Hepatocyte (in vitro differentiated cells): ENCODE measurements around the gene UPK2. TPM values are rescaled to one million over a fixed set of nuclear protein-coding genes. Genes with fewer than 3 reads are reported as not detected.

Experiments used
- DNase-seq: peaks from one replicate; pipeline ENCODE4 v3.0.0-alpha.2; 2016; ENCODE audit warnings: low spot score
- H2AFZ ChIP-seq: fragments of 200-600 bp; sonication (generic); 2 replicates; pipeline ENCODE4 v1.6.0; 2016; ENCODE audit warnings: antibody characterized with exemption, mild to moderate bottlenecking
- H3K27ac ChIP-seq: fragments of 200-600 bp; sonication (generic); 2 replicates; pipeline ENCODE4 v1.5.1; 2016; ENCODE audit warnings: mild to moderate bottlenecking
- H3K27me3 ChIP-seq: fragments of 200-600 bp; sonication (generic); 2 replicates; pipeline ENCODE4 v1.6.1; 2016
- H3K36me3 ChIP-seq: fragments of 200-600 bp; sonication (generic); replicated peaks from 2 replicates; pipeline ENCODE4 v1.5.1; 2016; ENCODE audit warnings: low read depth; ENCODE audit not compliant: insufficient read depth
- H3K4me1 ChIP-seq: fragments of 200-600 bp; sonication (generic); 2 replicates; pipeline ENCODE4 v1.5.1; 2016; ENCODE audit warnings: mild to moderate bottlenecking, moderate library complexity; ENCODE audit not compliant: insufficient read depth
- H3K4me2 ChIP-seq: fragments of 200-600 bp; sonication (generic); 2 replicates; pipeline ENCODE4 v1.6.0; 2016
- H3K4me3 ChIP-seq: fragments of 200-600 bp; sonication (generic); 2 replicates; pipeline ENCODE4 v1.5.1; 2016; ENCODE audit warnings: mild to moderate bottlenecking
- H3K79me2 ChIP-seq: fragments of 200-600 bp; sonication (generic); 2 replicates; pipeline ENCODE4 v1.6.0; 2017; ENCODE audit warnings: mild to moderate bottlenecking
- H3K9me2 ChIP-seq: fragments of 200-600 bp; sonication (generic); replicated peaks from 2 replicates; pipeline ENCODE4 v1.6.0; 2017; ENCODE audit warnings: mild to moderate bottlenecking; ENCODE audit not compliant: insufficient read depth
- H3K9me3 ChIP-seq: fragments of 200-600 bp; sonication (generic); 2 replicates; pipeline ENCODE4 v1.5.1; 2016; ENCODE audit warnings: low read depth, mild to moderate bottlenecking
- H4K20me1 ChIP-seq: fragments of 200-600 bp; sonication (generic); 2 replicates; pipeline ENCODE4 v1.6.0; 2016; ENCODE audit warnings: mild to moderate bottlenecking; ENCODE audit not compliant: insufficient read depth, poor library complexity, severe bottlenecking
- CTCF ChIP-seq: fragments of 200-600 bp; sonication (generic); IDR thresholded peaks from 2 replicates; pipeline ENCODE4 v1.5.1; 2016; ENCODE audit warnings: antibody characterized with exemption, mild to moderate bottlenecking; ENCODE audit not compliant: poor library complexity
- EZH2 ChIP-seq: fragments of 200-600 bp; sonication (generic); IDR thresholded peaks from 2 replicates; pipeline ENCODE4 v1.6.1; 2016; ENCODE audit warnings: antibody characterized with exemption, mild to moderate bottlenecking, borderline replicate concordance
- EZH2phosphoT487 ChIP-seq: fragments of 200-600 bp; sonication (generic); IDR thresholded peaks from one replicate; pipeline ENCODE4 v1.6.1; 2018; ENCODE audit warnings: antibody characterized with exemption, mild to moderate bottlenecking, low read depth, moderate library complexity; ENCODE audit not compliant: unreplicated experiment, severe bottlenecking
- WGBS: methylation state at CpG from one replicate; pipeline ENCODE4 v1.1.6; 2016; ENCODE audit warnings: low lambda C conversion rate; ENCODE audit errors: missing lambda C conversion rate; 5-methylcytosine and 5-hydroxymethylcytosine counted together
- polyA plus RNA-seq: library from polyadenylated mRNA; unstranded; fragments of >200 nt; fragmentation: Nextera tagmentation; extraction: Ambion mirVana; gene quantifications from 2 replicates; pipeline ENCODE4 v1.2.1, GENCODE V29; 2016
- total RNA-seq: library from RNA; depleted of rRNA; stranded (reverse); fragments of >200 nt; gene quantifications from 2 replicates; pipeline ENCODE4 v1.2.3, GENCODE V29; 2014

Gene UPK2
- total and polyA plus RNA-seq, 2 experiments from 2014 or later, result 2.2 to 55.3 TPM

GRCh38 chr11:118930094-118930712, 25.9 kb upstream of the UPK2 start:
- H3K4me3 ChIP-seq, result peak overlapping the region; percentile 73
- H3K27ac ChIP-seq, result peak overlapping the region; percentile 98
- peaks cover 28% of the 10 kb centered on the region for H3K4me1 ChIP-seq
- no peaks in the 10 kb centered on the region for H3K27me3 ChIP-seq
- no peaks in the 10 kb centered on the region for H4K20me1 ChIP-seq
- H3K9me2 ChIP-seq, result no peaks in the 10 kb centered on the region
- DNase-seq, result peak; percentile 95
- WGBS, result under 1% methylated on average over 18 of the region's 20 CpGs
- no peaks in the 10 kb centered on the region for H3K36me3 ChIP-seq
- no peaks in the 10 kb centered on the region for H3K9me3 ChIP-seq
- no peak overlapping the region for H2AFZ ChIP-seq
- H3K79me2 ChIP-seq, result peaks cover 11% of the 10 kb centered on the region
- H3K4me2 ChIP-seq, result peak overlapping the region; percentile 92
- TF ChIP-seq CTCF (peak; percentile 93), EZH2 (no peak), EZH2phosphoT487 (no peak)

- no peaks in the 10 kb centered on the region for H3K27me3 ChIP-seq
- no peak overlapping the region for H2AFZ ChIP-seq
- TF ChIP-seq EZH2 (no peak), CTCF (no peak), EZH2phosphoT487 (no peak)
- H3K36me3 ChIP-seq, result no peaks in the 10 kb centered on the region
- no peaks in the 10 kb centered on the region for H3K9me2 ChIP-seq
- no peaks in the 10 kb centered on the region for H3K9me3 ChIP-seq
- no peak for DNase-seq
- no peak overlapping the region for H3K27ac ChIP-seq
- peaks cover 9% of the 10 kb centered on the region for H3K79me2 ChIP-seq
- H3K4me2 ChIP-seq, result no peak overlapping the region
- H3K4me1 ChIP-seq, result peaks cover 23% of the 10 kb centered on the region
- H3K4me3 ChIP-seq, result no peak overlapping the region
- H4K20me1 ChIP-seq, result no peaks in the 10 kb centered on the region
These were observed 24.5 kb upstream of the UPK2 start for GRCh38 chr11:118931571-118931970.

DNA sequence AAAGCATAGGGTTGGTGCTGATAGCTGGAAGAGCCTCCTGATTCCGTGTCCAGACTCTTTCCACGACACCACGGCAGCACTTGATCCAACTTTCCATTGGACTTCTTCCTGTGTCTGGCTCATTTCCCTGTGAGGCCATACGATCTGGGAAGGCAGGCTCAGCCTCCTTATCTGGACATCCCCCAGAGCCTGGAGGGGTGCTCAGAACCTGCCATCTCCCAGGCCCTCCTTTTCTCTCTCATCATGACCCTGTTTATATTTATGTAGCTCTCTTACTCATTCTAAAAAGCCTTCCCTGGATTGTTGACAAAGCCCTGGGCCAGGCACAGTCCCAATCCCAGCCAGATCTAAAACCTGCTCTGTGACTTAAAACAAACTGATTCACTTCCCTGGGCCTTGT, 22.6 kb upstream of the UPK2 start:
- H3K36me3 ChIP-seq, result no peaks in the 10 kb centered on the region
- H3K9me2 ChIP-seq, result no peaks in the 10 kb centered on the region
- no peak overlapping the region for H3K4me2 ChIP-seq
- no peaks in the 10 kb centered on the region for H3K9me3 ChIP-seq
- TF ChIP-seq EZH2phosphoT487, result no peak
- no peak for TF ChIP-seq EZH2
- TF ChIP-seq CTCF, result no peak
- no peaks in the 10 kb centered on the region for H4K20me1 ChIP-seq
- DNase-seq, result no peak
- H3K27me3 ChIP-seq, result no peaks in the 10 kb centered on the region
- no peak overlapping the region for H3K4me3 ChIP-seq
- H3K79me2 ChIP-seq, result no peaks in the 10 kb centered on the region
- peak overlapping the region; percentile 28 for H3K27ac ChIP-seq
- H3K4me1 ChIP-seq, result peaks cover 17% of the 10 kb centered on the region
- no peak overlapping the region for H2AFZ ChIP-seq
- WGBS, result 33% methylated on average over 4 of the region's 4 CpGs

GRCh38 chr11:118935376-118935775, 20.7 kb upstream of the UPK2 start:
- DNase-seq, result no peak
- Histone ChIP-seq H4K20me1 (no peaks in the 10 kb centered on the region), H2AFZ (no peak overlapping the region), H3K79me2 (no peaks in the 10 kb centered on the region), H3K4me3 (no peak overlapping the region), H3K36me3 (no peaks in the 10 kb centered on the region), H3K27me3 (no peaks in the 10 kb centered on the region), H3K27ac (no peak overlapping the region), H3K4me2 (no peak overlapping the region), H3K4me1 (peaks cover 22% of the 10 kb centered on the region), H3K9me3 (no peaks in the 10 kb centered on the region), H3K9me2 (no peaks in the 10 kb centered on the region)
- TF ChIP-seq CTCF, result no peak
- no peak for TF ChIP-seq EZH2
- no peak for TF ChIP-seq EZH2phosphoT487
- 92% methylated on average over 8 of the region's 8 CpGs for WGBS
